WTC11 (cell line): ENCODE results near the gene TXNRD2. TPM values are rescaled to one million over a fixed set of nuclear protein-coding genes. Genes with fewer than 3 reads are reported as not detected.

Experiments
- ATAC-seq: fragments of 200-7000 bp; cut with Tn5 transposase; 2 replicates; pipeline ENCODE4 v1.10.0; 2021; ENCODE audit warnings: mild to moderate bottlenecking, moderate library complexity
- CTCF ChIA-PET: fragments of 300-600 bp; sonication (Branson Sonifier 250); formaldehyde crosslinking; loops from one replicate; lab custom pipeline; 2021; ENCODE audit warnings: antibody characterized with exemption; lab: Charles Lee
- POLR2A ChIA-PET: fragments of 350-600 bp; sonication (Branson Sonifier 250); formaldehyde crosslinking; loops from one replicate; lab custom pipeline; 2021; ENCODE audit warnings: antibody characterized with exemption; lab: Charles Lee
- DNase-seq: peaks from one replicate; pipeline ENCODE4 v3.0.0; 2021; ENCODE audit warnings: low spot score
- H3K27ac Mint-ChIP-seq: 2 replicates; pipeline ENCODE4 v1.8.0; 2021; ENCODE audit warnings: mixed read lengths
- H3K27me3 Mint-ChIP-seq: 2 replicates; pipeline ENCODE4 v1.8.0; 2021; ENCODE audit warnings: low read depth, mild to moderate bottlenecking, moderate library complexity, mixed read lengths
- H3K36me3 Mint-ChIP-seq: 2 replicates; pipeline ENCODE4 v1.8.0; 2021; ENCODE audit warnings: mixed read lengths
- H3K4me1 Mint-ChIP-seq: 2 replicates; pipeline ENCODE4 v1.8.0; 2022; ENCODE audit warnings: mixed read lengths
- H3K4me3 Mint-ChIP-seq: 2 replicates; pipeline ENCODE4 v1.8.0; 2021; ENCODE audit warnings: mild to moderate bottlenecking, moderate library complexity, mixed read lengths
- H3K9me3 Mint-ChIP-seq: 2 replicates; pipeline ENCODE4 v1.8.0; 2021; ENCODE audit warnings: mixed read lengths
- ERG ChIP-seq: fragments of 250-450 bp; sonication (Bioruptor Pico); IDR thresholded peaks from 2 replicates; pipeline ENCODE4 v1.8.0; 2021; ENCODE audit warnings: mild to moderate bottlenecking
- ETV6 ChIP-seq: sonication (generic); formaldehyde crosslinking; IDR thresholded peaks from 2 replicates; pipeline ENCODE4 v1.8.1; 2022; ENCODE audit warnings: mild to moderate bottlenecking, missing genetic modification reagents
- FOXP1 ChIP-seq: sonication (generic); formaldehyde crosslinking; IDR thresholded peaks from 2 replicates; pipeline ENCODE4 v1.8.0; 2022; ENCODE audit warnings: missing genetic modification reagents, mild to moderate bottlenecking, moderate library complexity, borderline replicate concordance
- GTF2I ChIP-seq: fragments of 250-450 bp; sonication (Bioruptor Pico); conservative IDR thresholded peaks from 2 replicates; pipeline ENCODE4 v1.4.0; 2021; ENCODE audit warnings: mild to moderate bottlenecking
- HMGA2 ChIP-seq: fragments of 250-450 bp; sonication (Bioruptor Pico); IDR thresholded peaks from 2 replicates; pipeline ENCODE4 v1.4.0; 2021; ENCODE audit warnings: mild to moderate bottlenecking, moderate library complexity
- KAT7 ChIP-seq: sonication (generic); formaldehyde crosslinking; IDR thresholded peaks from 2 replicates; pipeline ENCODE4 v1.8.1; 2023; ENCODE audit warnings: missing genetic modification reagents, mild to moderate bottlenecking, borderline replicate concordance
- MLX ChIP-seq: sonication (generic); formaldehyde crosslinking; IDR thresholded peaks from 2 replicates; pipeline ENCODE4 v1.8.1; 2023; ENCODE audit warnings: mild to moderate bottlenecking, missing genetic modification reagents, moderate library complexity
- MYBL2 ChIP-seq: sonication (generic); formaldehyde crosslinking; IDR thresholded peaks from 2 replicates; pipeline ENCODE4 v1.8.1; 2023; ENCODE audit warnings: mild to moderate bottlenecking, moderate library complexity, missing genetic modification reagents
- ZBTB21 ChIP-seq: sonication (generic); formaldehyde crosslinking; IDR thresholded peaks from 2 replicates; pipeline ENCODE4 v1.8.1; 2023; ENCODE audit warnings: mild to moderate bottlenecking, missing genetic modification reagents, borderline replicate concordance
- ZBTB43 ChIP-seq: sonication (generic); formaldehyde crosslinking; IDR thresholded peaks from 2 replicates; pipeline ENCODE4 v1.8.1; 2023; ENCODE audit warnings: mild to moderate bottlenecking, missing genetic modification reagents
- ZNF121 ChIP-seq: sonication (generic); formaldehyde crosslinking; IDR thresholded peaks from 2 replicates; pipeline ENCODE4 v1.8.0; 2023; ENCODE audit warnings: missing genetic modification reagents
- ZNF219 ChIP-seq: sonication (generic); formaldehyde crosslinking; IDR thresholded peaks from 2 replicates; pipeline ENCODE4 v1.8.0; 2023; ENCODE audit warnings: missing genetic modification reagents, mild to moderate bottlenecking, borderline replicate concordance
- ZNF263 ChIP-seq: sonication (generic); formaldehyde crosslinking; IDR thresholded peaks from 2 replicates; pipeline ENCODE4 v1.8.1; 2022; ENCODE audit warnings: low read depth, mild to moderate bottlenecking, moderate library complexity, missing genetic modification reagents
- ZNF317 ChIP-seq: sonication (generic); formaldehyde crosslinking; IDR thresholded peaks from 2 replicates; pipeline ENCODE4 v1.8.1; 2023; ENCODE audit warnings: low read depth, mild to moderate bottlenecking, moderate library complexity, missing genetic modification reagents, borderline replicate concordance
- ZNF423 ChIP-seq: fragments of 250-450 bp; sonication (Bioruptor Pico); IDR thresholded peaks from 2 replicates; pipeline ENCODE4 v2.1.2; 2022; ENCODE audit warnings: mild to moderate bottlenecking, moderate library complexity
- ZNF671 ChIP-seq: fragments of 250-450 bp; sonication (Bioruptor Pico); IDR thresholded peaks from 2 replicates; pipeline ENCODE4 v1.8.0; 2021; ENCODE audit warnings: mild to moderate bottlenecking
- microRNA-seq: library from miRNA; unstranded; fragments of <30 nt; microRNA quantifications from one replicate; pipeline ENCODE4 v1.2.0, GENCODE V29; 2022; ENCODE audit warnings: borderline number of aligned reads
- total RNA-seq: library from RNA; stranded (reverse); gene quantifications from 3 replicates; pipeline ENCODE4 v1.2.3, GENCODE V29; 2021
- TF ChIP-seq, protein P1 (sequence below): fragments of 250-450 bp; sonication (Bioruptor Pico); IDR thresholded peaks from 2 replicates; pipeline ENCODE4 v1.9.0; 2021; ENCODE audit warnings: mild to moderate bottlenecking
- TF ChIP-seq, protein P2 (sequence below): sonication (generic); formaldehyde crosslinking; IDR thresholded peaks from 2 replicates; pipeline ENCODE4 v1.8.1; 2022; ENCODE audit warnings: mild to moderate bottlenecking, missing genetic modification reagents, moderate library complexity, borderline replicate concordance

The TXNRD2 gene
- total RNA-seq, 1 experiment from 2014 or later: 15.9 TPM

GRCh38 chr22:19825904-19826618, 115.6 kb downstream of the TXNRD2 start:
- no peak for DNase-seq

More at GRCh38 chr22:19825904-19826618, 115.6 kb downstream of the TXNRD2 start:
- Mint-ChIP-seq H3K27me3 (no peaks in the 10 kb centered on the region), H3K36me3 (0 out of 2 replicates have a peak, but pooled peaks cover 3% of the 10 kb centered on the region), H3K4me1 (peaks cover 5% of the 10 kb centered on the region; the same call in 1 of the 2 replicates), H3K9me3 (peaks cover 12% of the 10 kb centered on the region), H3K27ac (no peak overlapping the region), H3K4me3 (no peak overlapping the region)
- no peak for ATAC-seq
- CTCF ChIA-PET: no interaction called here
- TF ChIP-seq ERG (CRISPR knock-in tag): no peak
- TF ChIP-seq ZBTB43: no peak
- TF ChIP-seq ZNF423 (CRISPR knock-in tag): no peak
- no peak for TF ChIP-seq MYBL2
- TF ChIP-seq ZNF317 (CRISPR knock-in tag): no peak
- TF ChIP-seq FOXP1 (CRISPR knock-in tag): no peak
- TF ChIP-seq ZNF263: no peak
- TF ChIP-seq, protein P1, sequence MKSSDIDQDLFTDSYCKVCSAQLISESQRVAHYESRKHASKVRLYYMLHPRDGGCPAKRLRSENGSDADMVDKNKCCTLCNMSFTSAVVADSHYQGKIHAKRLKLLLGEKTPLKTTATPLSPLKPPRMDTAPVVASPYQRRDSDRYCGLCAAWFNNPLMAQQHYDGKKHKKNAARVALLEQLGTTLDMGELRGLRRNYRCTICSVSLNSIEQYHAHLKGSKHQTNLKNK (CRISPR knock-in tag): no peak
- no peak for TF ChIP-seq ZNF121 (CRISPR knock-in tag)
- TF ChIP-seq HMGA2 (CRISPR knock-in tag): no peak
- no peak for TF ChIP-seq GTF2I (CRISPR knock-in tag)
- TF ChIP-seq ZBTB21: no peak
- TF ChIP-seq KAT7 (CRISPR knock-in tag): no peak
- no peak for TF ChIP-seq ETV6
- no peak for TF ChIP-seq ZNF671
- no peak for TF ChIP-seq MLX (CRISPR knock-in tag)
- no peak for TF ChIP-seq ZNF219 (CRISPR knock-in tag)
- TF ChIP-seq, protein P2, sequence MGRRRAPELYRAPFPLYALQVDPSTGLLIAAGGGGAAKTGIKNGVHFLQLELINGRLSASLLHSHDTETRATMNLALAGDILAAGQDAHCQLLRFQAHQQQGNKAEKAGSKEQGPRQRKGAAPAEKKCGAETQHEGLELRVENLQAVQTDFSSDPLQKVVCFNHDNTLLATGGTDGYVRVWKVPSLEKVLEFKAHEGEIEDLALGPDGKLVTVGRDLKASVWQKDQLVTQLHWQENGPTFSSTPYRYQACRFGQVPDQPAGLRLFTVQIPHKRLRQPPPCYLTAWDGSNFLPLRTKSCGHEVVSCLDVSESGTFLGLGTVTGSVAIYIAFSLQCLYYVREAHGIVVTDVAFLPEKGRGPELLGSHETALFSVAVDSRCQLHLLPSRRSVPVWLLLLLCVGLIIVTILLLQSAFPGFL (CRISPR knock-in tag): no peak
- POLR2A ChIA-PET: no interaction called here

Small RNA genes lying within 50 kb of the gene (microRNA-seq; reads per million reads assigned to microRNA genes)
- gene MIR4761: not detected

Other genes with a start within 250 kb of the TXNRD2 start
- gene SEPTIN5, start 227.3 kb downstream of the TXNRD2 start, total RNA-seq: 12.6 to 22.4 TPM (median 15.2 TPM) in 3 replicates
- 1.4 to 4.3 TPM (median 3.3 TPM) in 3 replicates for gene GP1BB, start 218.3 kb downstream of the TXNRD2 start, total RNA-seq
- gene TBX1, start 181.0 kb downstream of the TXNRD2 start, total RNA-seq: 7.9 to 12.8 TPM (median 9.3 TPM) in 3 replicates
- 18.0 to 21.7 TPM (median 19.4 TPM) in 3 replicates for gene GNB1L, start 86.9 kb downstream of the TXNRD2 start, total RNA-seq
- gene RTL10, start 86.9 kb downstream of the TXNRD2 start, total RNA-seq: 19.2 to 21.5 TPM (median 20.6 TPM) in 3 replicates
- 30.8 to 38.0 TPM (median 36.1 TPM) in 3 replicates for gene COMT, start within 50 bp of the TXNRD2 start, total RNA-seq
- 58.3 to 65.4 TPM (median 61.3 TPM) in 3 replicates for gene ARVCF, start 75.0 kb upstream of the TXNRD2 start, total RNA-seq
- 13.2 to 16.8 TPM (median 14.8 TPM) in 3 replicates for gene TANGO2, start 79.3 kb upstream of the TXNRD2 start, total RNA-seq
- gene DGCR8, start 138.4 kb upstream of the TXNRD2 start, total RNA-seq: 39.5 to 55.0 TPM (median 41.2 TPM) in 3 replicates
- 379 to 443 TPM (median 400 TPM) in 3 replicates for gene RANBP1, start 174.3 kb upstream of the TXNRD2 start, total RNA-seq
- gene TRMT2A, start 175.4 kb upstream of the TXNRD2 start, total RNA-seq: 52.0 to 68.6 TPM (median 53.7 TPM) in 3 replicates
- gene ZDHHC8, start 190.0 kb upstream of the TXNRD2 start, total RNA-seq: 72.3 to 79.7 TPM (median 77.6 TPM) in 3 replicates
- not detected in 3 replicates for gene CCDC188, start 209.2 kb upstream of the TXNRD2 start, total RNA-seq